HG03442 (cell line): ENCODE measurements around the gene MAP3K5.
"Not testable (repeated sequence)": the region's sequence is repeated elsewhere in the genome, so short reads cannot be mapped to it uniquely, and the experiment has no call there.

ENCODE experiments used
- ATAC-seq: cut with Tn5 transposase; IDR thresholded peaks from one replicate; pipeline ENCODE4 v1.9.1; 2021; ENCODE audit warnings: mild to moderate bottlenecking, moderate library complexity; ENCODE audit not compliant: unreplicated experiment

The MAP3K5 gene

GRCh38 chr6:136791296-136792094 is 782 bp downstream of the MAP3K5 start:
- peak; percentile 28 for ATAC-seq

DNA sequence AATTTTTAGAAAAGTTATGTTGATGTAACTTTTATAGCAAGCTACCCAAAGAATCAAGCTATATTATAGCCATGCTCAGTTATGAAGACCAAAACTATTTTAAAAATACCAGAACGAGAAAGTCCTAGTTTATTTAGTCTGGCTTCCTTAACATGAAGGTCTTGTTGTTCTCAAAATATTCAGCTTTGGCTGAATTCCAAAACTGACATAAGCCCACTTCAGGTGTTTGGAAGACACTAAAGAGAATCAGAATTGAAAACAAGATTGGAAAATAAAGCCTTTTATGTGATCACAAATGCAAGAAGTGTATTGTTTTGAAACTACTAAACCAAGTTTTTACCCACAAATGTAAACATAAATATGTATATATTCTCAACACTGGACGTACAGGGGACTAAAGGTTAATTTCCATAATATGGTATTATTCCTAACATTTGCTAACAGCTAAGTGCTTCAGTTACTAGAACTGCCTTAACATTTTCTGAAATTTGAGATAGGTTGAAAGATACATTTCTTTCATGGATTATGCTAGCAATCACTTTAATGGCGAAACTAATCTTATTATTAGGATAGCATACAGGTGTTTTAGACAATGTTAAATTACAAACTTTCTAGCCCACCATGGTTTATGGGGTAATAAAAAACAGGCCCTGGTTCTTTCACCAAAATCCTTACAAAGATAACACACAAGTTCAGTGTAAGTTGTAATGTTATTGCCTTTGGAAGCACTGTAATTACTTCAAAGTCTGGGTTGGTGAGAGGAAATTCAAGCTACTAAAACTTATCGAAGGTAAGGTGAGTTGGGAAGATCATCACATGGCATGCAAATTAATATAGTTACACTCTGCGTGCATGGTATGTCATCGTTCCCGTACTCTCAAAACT is 1.6 kb downstream of the MAP3K5 start:
- ATAC-seq, result no peak

DNA sequence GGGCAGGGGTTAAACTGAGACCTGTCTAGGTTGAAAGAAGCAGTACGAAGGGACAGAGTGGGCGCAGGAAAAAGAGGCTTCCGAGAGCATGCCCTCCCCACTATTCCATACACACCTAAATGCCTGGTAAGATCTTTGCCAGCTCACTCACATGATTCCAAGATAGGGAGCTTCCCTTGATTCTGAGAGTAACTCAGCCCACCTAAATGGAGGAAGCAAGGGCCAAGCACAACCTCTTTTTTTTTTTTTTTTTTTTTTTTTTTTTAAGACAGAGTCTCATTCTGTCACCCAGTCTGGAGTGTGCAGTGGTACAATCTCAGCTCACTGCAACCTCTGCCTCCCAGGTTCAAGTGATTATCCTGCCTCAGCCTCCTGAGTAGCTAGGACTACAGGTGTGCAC is 2.8 kb downstream of the MAP3K5 start:
- not testable (repeated sequence) for ATAC-seq

- ATAC-seq, result no peak
Measured at GRCh38 chr6:136788069-136788902, 4.0 kb downstream of the MAP3K5 start.

GRCh38 chr6:136787726-136788068 is 4.6 kb downstream of the MAP3K5 start:
- ATAC-seq, result no peak

- ATAC-seq, result no peak
Measured at GRCh38 chr6:136786658-136787057, 5.6 kb downstream of the MAP3K5 start.

DNA sequence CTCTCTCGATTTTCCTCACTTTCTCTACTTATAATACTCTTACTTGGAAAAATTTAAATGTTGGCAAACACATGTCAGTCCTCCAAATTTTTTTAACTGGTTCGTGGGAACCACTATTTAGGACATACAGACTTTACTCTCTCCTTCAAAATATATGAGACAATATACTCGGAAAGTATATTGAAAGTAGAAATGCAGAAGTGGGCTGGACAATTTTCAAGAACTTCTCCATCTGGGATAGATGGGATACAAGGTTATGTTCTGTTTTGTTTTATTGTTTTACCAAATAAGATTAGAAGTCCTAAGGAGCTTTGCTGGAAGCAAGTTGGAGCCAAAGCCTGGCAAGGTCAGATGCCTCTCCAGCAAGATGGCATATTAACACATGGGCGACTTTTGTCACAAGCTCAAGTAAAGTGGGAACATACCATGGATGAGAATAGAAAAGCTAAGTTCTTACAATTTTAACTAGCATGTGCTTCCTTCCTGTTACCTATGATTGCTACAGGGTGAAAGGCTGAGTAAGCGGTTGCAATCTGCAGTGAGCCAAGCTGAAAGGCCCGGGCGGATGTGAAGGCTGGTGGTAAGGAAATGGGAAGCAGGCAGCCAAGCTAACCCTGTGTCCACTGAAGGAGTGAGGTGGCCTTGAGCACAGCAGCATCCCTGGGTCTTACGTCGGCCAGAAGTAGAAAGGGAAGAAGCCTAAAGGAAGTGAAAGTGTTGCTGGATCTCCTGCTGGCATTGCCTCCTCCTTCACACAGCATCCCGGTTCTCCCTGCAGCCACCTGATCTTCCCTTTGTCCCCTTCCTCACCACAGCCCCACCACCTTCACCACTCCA is 7.1 kb downstream of the MAP3K5 start:
- no peak for ATAC-seq

DNA sequence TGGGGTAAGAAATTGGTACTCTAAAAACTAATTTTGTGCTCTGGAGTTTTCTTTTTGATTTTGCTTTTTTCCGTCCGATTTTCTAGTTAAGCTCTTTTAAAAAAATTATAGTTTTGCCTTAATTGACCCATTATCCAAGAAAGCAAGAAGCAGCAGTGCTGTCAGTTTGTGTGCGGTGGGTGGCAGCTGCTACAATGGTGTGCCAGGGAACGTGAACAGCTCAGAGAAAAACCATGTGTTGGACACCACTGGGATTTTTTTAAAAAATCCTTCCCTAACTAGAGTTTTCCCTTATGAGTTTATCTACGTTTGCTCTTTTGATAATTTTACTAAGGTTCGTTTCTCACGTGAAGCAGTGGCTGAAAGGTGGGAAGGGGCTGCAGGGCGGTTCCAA is 8.0 kb downstream of the MAP3K5 start:
- no peak for ATAC-seq

DNA sequence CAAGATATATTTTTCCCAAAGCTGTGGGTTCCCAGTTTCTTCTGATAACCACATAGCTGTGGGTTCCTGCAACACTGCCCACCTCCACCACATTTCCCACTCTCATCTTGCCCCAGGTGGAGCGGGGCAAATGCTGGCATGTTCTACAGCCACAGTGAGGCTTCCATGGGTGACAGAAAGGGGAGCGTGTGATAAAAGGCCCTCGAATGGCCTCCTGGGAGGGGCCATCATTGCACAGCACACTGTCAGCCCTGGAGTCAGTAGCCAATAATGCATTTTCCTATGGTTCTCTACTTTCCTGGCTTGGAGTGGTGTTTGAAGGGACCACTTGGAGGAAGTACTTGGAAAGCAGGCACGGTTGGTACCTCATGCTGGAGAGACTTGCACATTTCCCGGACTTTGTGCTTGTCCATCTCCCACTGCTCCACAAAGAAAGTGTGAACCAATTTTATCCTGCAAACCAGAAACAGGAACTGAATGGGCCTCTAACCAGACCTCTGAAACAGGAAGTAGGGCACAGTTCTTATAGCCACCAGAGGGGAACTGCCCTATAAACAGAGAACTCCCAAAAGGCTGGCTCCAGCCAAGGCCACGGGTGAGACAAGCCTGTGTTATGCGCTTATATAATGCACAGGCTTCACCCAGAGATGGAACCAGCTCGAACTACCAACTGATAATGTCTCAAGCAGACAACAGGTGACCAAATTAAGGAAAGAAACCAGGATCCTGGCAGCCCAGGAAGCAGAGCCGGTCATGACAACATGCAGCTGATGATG is 8.6 kb downstream of the MAP3K5 start:
- peak; percentile 65 for ATAC-seq

DNA sequence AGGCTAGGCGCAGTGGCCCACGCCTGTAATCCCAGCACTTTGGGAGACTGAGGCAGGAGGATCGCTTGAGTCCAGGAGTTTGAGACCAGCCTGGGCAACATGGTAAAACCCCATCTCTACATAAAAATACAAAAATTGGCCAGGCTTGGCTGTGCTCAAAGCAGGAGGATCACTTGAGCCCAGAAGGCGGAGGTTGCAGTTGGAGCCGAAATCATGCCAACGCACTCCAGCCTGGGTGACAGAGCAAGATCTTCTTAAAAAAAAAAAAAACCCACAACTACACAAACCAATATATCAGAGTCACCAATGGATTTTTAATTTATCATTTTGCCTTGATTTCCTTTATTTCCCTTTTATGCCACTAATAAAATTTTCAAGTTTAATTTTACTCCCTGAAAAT is 9.3 kb downstream of the MAP3K5 start:
- no peak for ATAC-seq

DNA sequence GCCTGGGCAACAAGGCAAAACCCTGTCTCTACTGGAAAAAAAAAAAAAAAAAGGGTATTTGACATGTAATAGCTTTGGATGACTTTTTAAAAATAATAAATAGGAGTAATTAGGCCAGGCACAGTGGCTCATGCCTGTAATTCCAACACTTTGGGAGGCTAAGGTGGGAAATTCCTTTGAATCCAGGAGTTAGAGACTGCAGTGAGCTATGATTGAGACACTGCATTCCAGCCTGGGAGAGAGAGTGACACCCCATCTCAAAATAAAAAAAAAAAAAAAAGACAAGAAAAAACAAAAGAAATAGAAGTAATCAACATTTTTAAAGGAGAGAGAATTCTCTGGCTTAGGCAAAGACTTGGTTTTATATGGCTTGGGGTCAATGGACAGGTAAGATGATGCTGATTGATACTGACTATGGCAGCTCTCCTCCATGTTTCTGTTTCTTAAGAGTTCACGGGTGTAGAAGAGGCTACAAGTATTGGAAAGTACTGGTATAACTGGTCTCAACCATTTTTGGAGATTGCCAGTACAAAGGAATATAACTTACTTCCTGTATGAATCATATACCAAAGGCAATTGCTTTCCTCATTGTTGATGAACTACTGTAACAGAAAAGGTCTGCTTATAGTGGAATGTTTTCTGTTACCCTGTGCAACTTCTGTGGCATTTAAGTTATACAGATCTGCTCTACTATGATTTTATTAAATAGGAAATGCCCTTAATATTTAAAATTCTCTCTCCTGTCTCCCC is 10.1 kb downstream of the MAP3K5 start:
- no peak for ATAC-seq

DNA sequence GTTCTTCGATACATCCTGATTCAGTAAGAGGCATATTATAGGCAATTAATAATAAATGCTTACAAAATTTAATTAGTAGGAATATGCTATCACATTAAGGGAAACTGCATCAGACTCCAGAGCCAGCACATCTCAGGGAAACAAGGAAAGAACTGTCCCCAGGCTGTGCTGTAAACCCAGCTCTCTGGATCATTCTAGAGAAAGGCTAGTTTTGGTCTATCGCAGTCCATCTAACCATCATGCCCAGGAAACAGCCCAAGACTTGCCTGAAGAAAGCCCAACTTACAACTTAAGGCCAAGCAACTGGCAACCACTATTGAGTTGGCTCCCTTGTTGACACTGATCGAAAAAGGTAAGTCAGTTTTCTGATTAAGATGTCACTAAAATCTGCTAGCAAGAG is 11.3 kb downstream of the MAP3K5 start:
- no peak for ATAC-seq

DNA sequence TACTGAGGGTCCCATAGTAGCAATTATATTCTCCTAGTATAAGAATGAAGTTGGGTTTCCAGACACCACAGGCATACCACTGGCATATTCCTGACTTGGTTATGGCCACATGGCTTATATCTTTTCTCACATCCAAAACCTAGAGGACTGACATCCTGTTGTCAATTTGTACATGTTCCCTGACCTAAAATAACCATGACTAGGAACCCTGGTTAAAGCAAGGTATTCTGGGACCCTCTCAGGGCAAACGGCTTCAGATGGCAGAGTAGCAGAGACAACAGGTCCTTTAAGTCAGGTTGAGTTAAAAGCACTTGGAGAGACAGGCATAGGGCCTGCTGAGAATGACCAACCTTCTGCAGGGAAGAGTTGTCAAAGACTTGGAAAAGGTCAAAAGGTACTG is 12.6 kb downstream of the MAP3K5 start:
- ATAC-seq, result no peak

- no peak for ATAC-seq
Measured at GRCh38 chr6:136777651-136778050, 14.6 kb downstream of the MAP3K5 start.

- ATAC-seq, result no peak
Measured at GRCh38 chr6:136775548-136775947, 16.7 kb downstream of the MAP3K5 start.

GRCh38 chr6:136775081-136775480 is 17.2 kb downstream of the MAP3K5 start:
- ATAC-seq, result no peak

- no peak for ATAC-seq
Measured at GRCh38 chr6:136774228-136775041, 17.8 kb downstream of the MAP3K5 start.

DNA sequence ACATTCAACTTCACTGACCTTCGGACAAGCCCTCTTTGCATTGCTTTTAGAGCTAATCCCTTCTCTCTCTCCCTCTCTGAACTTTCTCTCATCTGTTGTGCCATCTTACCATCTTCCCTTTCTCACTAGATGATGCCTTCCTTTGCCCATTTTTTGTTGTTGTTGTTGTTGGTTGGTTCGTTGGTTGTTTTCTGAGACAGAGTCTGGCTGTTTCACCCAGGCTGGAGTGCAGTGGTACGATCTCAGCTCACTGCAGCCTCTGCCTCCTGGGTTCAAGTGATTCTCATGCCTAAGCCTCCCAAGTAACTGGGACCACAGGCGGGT is 18.8 kb downstream of the MAP3K5 start:
- ATAC-seq, result no peak
